ENCODE measurements around the gene RBBP8. TPM values are rescaled to one million over a fixed set of nuclear protein-coding genes. Genes with fewer than 3 reads are reported as not detected.

The RBBP8 gene
- total RNA-seq, 1 experiment from 2014 or later = 65.2 TPM

DNA sequence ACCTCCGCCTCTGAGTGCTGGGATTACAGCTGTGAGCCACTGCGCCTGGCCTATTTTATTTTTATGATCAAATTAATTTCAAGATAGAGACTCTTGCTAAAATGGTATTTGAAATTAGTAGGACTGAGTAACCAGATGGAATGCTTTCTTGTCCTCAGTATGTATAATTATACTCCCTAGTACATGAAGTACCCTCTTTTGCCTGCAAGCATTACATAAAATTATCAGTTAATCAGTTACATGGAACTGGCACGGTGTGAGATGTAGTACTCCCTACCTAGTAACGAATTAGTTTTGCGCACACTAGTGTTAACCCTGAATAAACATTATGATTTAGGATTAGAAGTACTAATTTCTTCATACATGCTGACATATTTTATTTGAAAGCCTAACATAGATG, 41.6 kb downstream of the RBBP8 start:
- H3K4me1 Mint-ChIP-seq = no peaks in the 10 kb centered on the region
- Histone ChIP-seq H3K79me1 (ENCODE audit: insufficient read depth, low read depth, low read length, poor library complexity, severe bottlenecking) (no peaks in the 10 kb centered on the region), H3K14ac (ENCODE audit: insufficient read depth, low read length) (no peak overlapping the region), H3K23ac (ENCODE audit: insufficient read length, low read depth, low read length) (no peak overlapping the region), H2BK15ac (ENCODE audit: low read depth, low read length) (no peak overlapping the region), H2AK5ac (ENCODE audit: insufficient read length, low read length) (no peak overlapping the region), H3K9me3 (ENCODE audit: control insufficient read depth, low read depth, low read length) (no peaks in the 10 kb centered on the region), H4K8ac (replicated peaks; ENCODE audit: insufficient read length, low read depth, low read length) (no peak overlapping the region), H3K56ac (ENCODE audit: insufficient read length, low read depth, low read length) (no peak overlapping the region), H3K79me2 (ENCODE audit: insufficient read depth, low read length) (no peaks in the 10 kb centered on the region), H2BK12ac (ENCODE audit: insufficient read length, low read depth, low read length) (no peak overlapping the region), H4K20me1 (ENCODE audit: control insufficient read depth, insufficient read depth, insufficient read length) (no peaks in the 10 kb centered on the region), H2BK5ac (ENCODE audit: insufficient read length, low read length) (no peak overlapping the region), H4K91ac (ENCODE audit: insufficient read length, low read depth, low read length) (no peak overlapping the region), H2BK20ac (ENCODE audit: low read depth, low read length, poor library complexity, severe bottlenecking) (no peak overlapping the region), H3K23me2 (ENCODE audit: insufficient read length, low read depth, low read length, poor library complexity, severe bottlenecking) (no peaks in the 10 kb centered on the region), H3K4me1 (ENCODE audit: insufficient read depth, low read length) (no peaks in the 10 kb centered on the region), H3T11ph (ENCODE audit: low read length) (no peak overlapping the region), H3K9ac (ENCODE audit: extremely low read depth, insufficient read length, low read length) (no peak overlapping the region), H4K5ac (ENCODE audit: insufficient read length, low read depth, low read length) (no peak overlapping the region), H2AFZ (ENCODE audit: low read length) (no peak overlapping the region), H3K27ac (ENCODE audit: insufficient read length, low read depth, low read length) (no peak overlapping the region), H3K27me3 (ENCODE audit: insufficient read depth, low read length) (no peaks in the 10 kb centered on the region), H3K4me2 (ENCODE audit: insufficient read depth, insufficient read length, low read length) (no peak overlapping the region), H2BK120ac (ENCODE audit: low read depth, low read length, poor library complexity, severe bottlenecking) (no peak overlapping the region), H3K18ac (ENCODE audit: insufficient read length, low read depth, low read length) (no peak overlapping the region), H3K4ac (ENCODE audit: low read depth, low read length) (no peak overlapping the region)
- peak overlapping the region in 1 of 3 experiments; percentile 51; a peak in 1 of 7 replicates for H3K27ac Mint-ChIP-seq
- H3K36me3 Mint-ChIP-seq (ENCODE audit: insufficient read depth in 1 of 3, low read depth in 3 of 3) = peaks cover 3 to 57% (median 14%) of the 10 kb centered on the region in 3 experiments; a peak in 5 of 7 replicates
- no peak overlapping the region for H3K4me3 Mint-ChIP-seq
- DNase-seq = no peak
- WGBS (ENCODE audit: extremely low coverage, insufficient read length, low lambda C conversion rate) = no CpG with 5 or more reads among the region's 5 CpGs
- no peaks in the 10 kb centered on the region for H3K27me3 Mint-ChIP-seq (ENCODE audit: low read depth)
- TF ChIP-seq, protein P1, sequence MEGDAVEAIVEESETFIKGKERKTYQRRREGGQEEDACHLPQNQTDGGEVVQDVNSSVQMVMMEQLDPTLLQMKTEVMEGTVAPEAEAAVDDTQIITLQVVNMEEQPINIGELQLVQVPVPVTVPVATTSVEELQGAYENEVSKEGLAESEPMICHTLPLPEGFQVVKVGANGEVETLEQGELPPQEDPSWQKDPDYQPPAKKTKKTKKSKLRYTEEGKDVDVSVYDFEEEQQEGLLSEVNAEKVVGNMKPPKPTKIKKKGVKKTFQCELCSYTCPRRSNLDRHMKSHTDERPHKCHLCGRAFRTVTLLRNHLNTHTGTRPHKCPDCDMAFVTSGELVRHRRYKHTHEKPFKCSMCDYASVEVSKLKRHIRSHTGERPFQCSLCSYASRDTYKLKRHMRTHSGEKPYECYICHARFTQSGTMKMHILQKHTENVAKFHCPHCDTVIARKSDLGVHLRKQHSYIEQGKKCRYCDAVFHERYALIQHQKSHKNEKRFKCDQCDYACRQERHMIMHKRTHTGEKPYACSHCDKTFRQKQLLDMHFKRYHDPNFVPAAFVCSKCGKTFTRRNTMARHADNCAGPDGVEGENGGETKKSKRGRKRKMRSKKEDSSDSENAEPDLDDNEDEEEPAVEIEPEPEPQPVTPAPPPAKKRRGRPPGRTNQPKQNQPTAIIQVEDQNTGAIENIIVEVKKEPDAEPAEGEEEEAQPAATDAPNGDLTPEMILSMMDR (conservative IDR thresholded peaks at IDR 0.05) = no peak
- no peaks in the 10 kb centered on the region for H3K9me3 Mint-ChIP-seq

All from H9 (cell line).